NCI-H1694 treated with DMSO at 0.1 percent for 48 hours (cell line): ENCODE data around the gene BRK1.
"Not testable (repeated sequence)": the region's sequence is repeated elsewhere in the genome, so short reads cannot be mapped to it uniquely, and the experiment has no call there.

ENCODE experiments used
- DNase-seq: peaks from one replicate; lab custom pipeline; 2025; lab: John Stamatoyannopoulos, UW

BRK1 gene

GRCh38 chr3:10142707-10143560, 27.5 kb downstream of the BRK1 start:
- no peak for DNase-seq

GRCh38 chr3:10145685-10146084, 30.2 kb downstream of the BRK1 start:
- DNase-seq = no peak

- DNase-seq = no peak
Observed at GRCh38 chr3:10149226-10149625, 33.8 kb downstream of the BRK1 start.

- no peak for DNase-seq
Observed at GRCh38 chr3:10150987-10151386, 35.5 kb downstream of the BRK1 start.

GRCh38 chr3:10154335-10155122, 39.1 kb downstream of the BRK1 start:
- DNase-seq = no peak

GRCh38 chr3:10155123-10155472, 39.6 kb downstream of the BRK1 start:
- no peak for DNase-seq

- no peak for DNase-seq
Observed at GRCh38 chr3:10155658-10156057, 40.2 kb downstream of the BRK1 start.

- no peak for DNase-seq
Observed at GRCh38 chr3:10157031-10157430, 41.6 kb downstream of the BRK1 start.

GRCh38 chr3:10158555-10158954, 43.1 kb downstream of the BRK1 start:
- DNase-seq = not testable (repeated sequence)

- DNase-seq = no peak
Observed at GRCh38 chr3:10160346-10160745, 44.9 kb downstream of the BRK1 start.

GRCh38 chr3:10160925-10161324, 45.5 kb downstream of the BRK1 start:
- DNase-seq = no peak

- no peak for DNase-seq
Observed at GRCh38 chr3:10162185-10162584, 46.7 kb downstream of the BRK1 start.

GRCh38 chr3:10164201-10164545, 48.7 kb downstream of the BRK1 start:
- DNase-seq = not testable (repeated sequence)

GRCh38 chr3:10164546-10165393, 49.3 kb downstream of the BRK1 start, which contains the start of gene IRAK2:
Gene IRAK2, plus strand, starts transcription at chr3:10164919. Its CDS starts 36 bp downstream, at chr3:10164955.
- DNase-seq = no peak

- DNase-seq = no peak
Observed at GRCh38 chr3:10166213-10166604, 50.7 kb downstream of the BRK1 start.

GRCh38 chr3:10169000-10169496, 53.6 kb downstream of the BRK1 start:
- DNase-seq = no peak

GRCh38 chr3:10170915-10171478, 55.5 kb downstream of the BRK1 start:
- DNase-seq = no peak

GRCh38 chr3:10173095-10173925, 57.8 kb downstream of the BRK1 start:
- no peak for DNase-seq

- no peak for DNase-seq
Observed at GRCh38 chr3:10173926-10174435, 58.5 kb downstream of the BRK1 start.

GRCh38 chr3:10175334-10175733, 59.9 kb downstream of the BRK1 start:
- DNase-seq = not testable (repeated sequence)

GRCh38 chr3:10176150-10176549, 60.7 kb downstream of the BRK1 start:
- DNase-seq = not testable (repeated sequence)
